Measurements from ENCODE around the gene NRXN3. TPM values are rescaled to one million over a fixed set of nuclear protein-coding genes. Genes with fewer than 3 reads are reported as not detected.

NRXN3 gene
- polyA plus RNA-seq, 1 experiment, result 1.1 TPM

DNA sequence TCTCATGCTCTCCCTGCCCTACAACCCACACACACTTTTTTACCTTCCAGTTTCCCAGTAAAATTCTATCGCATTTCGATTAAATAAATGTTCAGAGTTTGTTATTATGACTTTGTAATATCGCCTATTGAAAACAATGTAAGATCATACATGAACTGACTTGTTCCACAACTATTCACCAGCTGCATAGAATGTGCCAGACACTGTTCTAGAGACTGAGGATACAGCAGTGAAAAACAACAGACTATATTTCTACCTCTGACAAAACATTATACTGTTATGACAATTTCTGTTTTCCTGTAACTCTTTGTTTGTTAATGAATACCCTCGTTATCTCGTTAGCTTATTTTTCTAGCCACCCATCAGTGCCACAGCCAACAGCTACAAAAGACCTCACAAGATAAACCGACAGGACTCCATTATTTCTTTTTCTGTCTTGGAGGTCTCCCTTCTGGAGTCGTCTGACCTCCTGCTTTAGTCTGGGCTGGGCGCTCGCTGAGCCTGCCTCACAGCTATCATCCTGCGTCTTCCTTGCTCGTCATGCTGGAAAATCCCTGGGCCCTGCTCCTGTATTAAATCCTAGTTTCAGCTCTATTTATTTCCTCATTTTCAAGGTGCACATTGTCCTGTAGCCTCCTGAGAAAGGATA, 1542.3 kb downstream of the NRXN3 start:
- Histone ChIP-seq H3K9me3 (ENCODE audit: control insufficient read depth, insufficient read depth, low read length) (no peaks in the 10 kb centered on the region), H3K27ac (ENCODE audit: low read depth, low read length) (no peak overlapping the region), H3K27me3 (ENCODE audit: control insufficient read depth, insufficient read depth, low read length) (no peaks in the 10 kb centered on the region), H3K4me3 (ENCODE audit: low read depth, low read length) (no peak overlapping the region)
- ChIA-PET CTCF (interaction anchor here (0.6 to 0.7 kb wide), 2 partner anchors 753 to 1451 kb away, joined by 3 to 5 read pairs; no protein-coding TSS in a partner anchor), POLR2A (no interaction called here)
- TF ChIP-seq, protein P1, sequence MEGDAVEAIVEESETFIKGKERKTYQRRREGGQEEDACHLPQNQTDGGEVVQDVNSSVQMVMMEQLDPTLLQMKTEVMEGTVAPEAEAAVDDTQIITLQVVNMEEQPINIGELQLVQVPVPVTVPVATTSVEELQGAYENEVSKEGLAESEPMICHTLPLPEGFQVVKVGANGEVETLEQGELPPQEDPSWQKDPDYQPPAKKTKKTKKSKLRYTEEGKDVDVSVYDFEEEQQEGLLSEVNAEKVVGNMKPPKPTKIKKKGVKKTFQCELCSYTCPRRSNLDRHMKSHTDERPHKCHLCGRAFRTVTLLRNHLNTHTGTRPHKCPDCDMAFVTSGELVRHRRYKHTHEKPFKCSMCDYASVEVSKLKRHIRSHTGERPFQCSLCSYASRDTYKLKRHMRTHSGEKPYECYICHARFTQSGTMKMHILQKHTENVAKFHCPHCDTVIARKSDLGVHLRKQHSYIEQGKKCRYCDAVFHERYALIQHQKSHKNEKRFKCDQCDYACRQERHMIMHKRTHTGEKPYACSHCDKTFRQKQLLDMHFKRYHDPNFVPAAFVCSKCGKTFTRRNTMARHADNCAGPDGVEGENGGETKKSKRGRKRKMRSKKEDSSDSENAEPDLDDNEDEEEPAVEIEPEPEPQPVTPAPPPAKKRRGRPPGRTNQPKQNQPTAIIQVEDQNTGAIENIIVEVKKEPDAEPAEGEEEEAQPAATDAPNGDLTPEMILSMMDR (IDR thresholded peaks at IDR 0.05; ENCODE audit: low read depth, low read length), result no peak
- DNase-seq (ENCODE audit: low read depth, low spot score), result no peak

DNA sequence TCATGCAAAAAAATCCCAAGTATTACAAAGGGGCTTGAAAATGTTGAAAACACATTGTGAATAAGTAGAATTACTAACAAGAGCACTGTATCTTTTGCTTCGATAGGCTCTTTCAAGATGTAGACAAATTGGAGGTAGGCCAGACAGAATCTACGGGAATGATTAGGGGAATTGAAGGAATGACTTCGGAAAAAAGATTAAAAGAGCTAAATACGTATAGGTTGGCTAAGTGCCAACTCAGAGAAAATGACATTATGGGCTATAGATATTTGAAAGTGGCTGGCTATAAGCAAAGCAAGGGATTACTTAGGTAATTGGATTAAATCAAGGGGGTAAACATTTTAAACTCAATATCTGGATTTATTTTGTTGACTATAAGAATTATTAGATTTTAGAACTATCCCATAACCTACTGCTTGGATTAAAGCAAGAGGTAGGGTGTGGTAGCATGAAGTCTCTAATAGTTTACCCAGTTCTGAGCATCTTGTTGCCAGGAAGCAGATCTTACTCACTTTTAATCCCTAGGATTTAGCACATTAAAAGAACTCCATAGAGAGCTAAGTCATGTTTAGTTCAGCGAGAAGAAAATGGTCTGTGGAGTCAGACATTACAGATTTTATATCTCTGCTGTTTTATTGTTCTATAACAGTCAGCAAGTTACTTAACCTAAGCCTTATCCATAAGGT, 1551.4 kb downstream of the NRXN3 start:
- Histone ChIP-seq H3K27me3 (ENCODE audit: control insufficient read depth, insufficient read depth, low read length) (no peaks in the 10 kb centered on the region), H3K9me3 (ENCODE audit: control insufficient read depth, insufficient read depth, low read length) (no peaks in the 10 kb centered on the region), H3K27ac (ENCODE audit: low read depth, low read length) (no peak overlapping the region), H3K4me3 (ENCODE audit: low read depth, low read length) (no peak overlapping the region)
- no peak for DNase-seq (ENCODE audit: low read depth, low spot score)
- POLR2A ChIA-PET, result interaction anchor here (0.6 kb wide), 1 partner anchor 18 kb away, joined by 9 read pairs; no protein-coding TSS in a partner anchor
- CTCF ChIA-PET, result no interaction called here
- TF ChIP-seq, protein P1 (IDR thresholded peaks at IDR 0.05; ENCODE audit: low read depth, low read length), result no peak

DNA sequence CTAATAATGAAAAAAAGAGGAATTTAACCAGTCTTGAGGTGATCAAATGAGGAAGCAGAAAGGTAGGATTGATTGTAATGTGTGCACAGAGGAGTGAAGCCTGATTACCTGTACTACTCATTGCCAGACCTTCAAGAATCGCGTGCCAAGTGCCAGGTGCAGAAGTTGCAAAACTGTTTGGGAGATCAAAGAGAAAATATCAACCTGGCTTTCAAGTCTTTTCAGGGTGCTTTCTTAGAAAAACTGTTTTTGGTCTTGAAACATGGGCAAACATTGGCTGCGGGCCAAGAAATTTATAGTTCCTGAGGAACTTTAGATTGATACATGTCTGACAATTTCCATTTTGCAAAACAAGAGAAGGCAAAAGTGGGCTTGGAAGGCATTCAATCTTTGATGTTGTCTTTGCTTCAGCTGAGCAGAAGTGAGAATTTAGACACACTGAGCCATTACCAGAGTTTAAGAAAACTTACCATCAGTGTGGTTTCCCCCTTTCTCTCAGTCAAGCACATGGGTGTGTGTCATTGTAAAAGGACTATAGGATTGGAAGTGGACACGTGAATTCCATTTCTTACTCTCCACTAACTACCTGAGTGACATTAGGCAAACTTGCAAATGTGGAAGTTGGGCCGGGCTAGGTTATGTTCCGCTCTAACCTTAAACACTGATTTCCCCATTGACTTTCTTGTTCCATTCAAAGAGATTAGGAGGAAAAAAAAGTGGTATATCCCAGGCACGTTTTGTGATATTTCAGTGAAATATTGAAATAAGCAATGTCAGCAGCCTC, 1555.0 kb downstream of the NRXN3 start:
- Histone ChIP-seq H3K27me3 (ENCODE audit: control insufficient read depth, insufficient read depth, low read length) (no peaks in the 10 kb centered on the region), H3K9me3 (ENCODE audit: control insufficient read depth, insufficient read depth, low read length) (no peaks in the 10 kb centered on the region; the same call in 1 of the 2 replicates), H3K27ac (ENCODE audit: low read depth, low read length) (no peak overlapping the region), H3K4me3 (ENCODE audit: low read depth, low read length) (no peak overlapping the region)
- ChIA-PET CTCF (no interaction called here), POLR2A (no interaction called here)
- DNase-seq (ENCODE audit: low read depth, low spot score), result no peak
- TF ChIP-seq, protein P1 (IDR thresholded peaks at IDR 0.05; ENCODE audit: low read depth, low read length), result no peak

DNA sequence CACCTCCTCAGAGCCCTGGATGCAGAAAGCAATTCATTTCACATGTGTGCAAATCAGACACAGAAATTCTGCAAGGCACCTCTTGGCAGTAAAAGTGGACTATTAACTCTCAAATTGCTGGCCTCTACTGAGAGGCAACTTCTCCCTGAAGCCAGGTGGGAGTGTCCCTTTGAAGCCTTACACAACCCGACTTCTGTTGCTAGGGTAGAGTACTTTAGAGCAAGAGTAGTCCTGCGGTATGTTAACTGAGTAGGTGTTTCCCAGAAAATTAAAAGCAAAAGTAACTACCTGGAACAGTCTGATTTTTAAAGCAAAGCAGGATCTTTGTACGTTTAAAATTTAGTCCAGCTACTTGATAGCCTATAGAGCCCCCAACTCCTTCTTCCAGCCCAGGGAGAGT, 1557.7 kb downstream of the NRXN3 start:
- TF ChIP-seq, protein P1 (IDR thresholded peaks at IDR 0.05; ENCODE audit: low read depth, low read length), result no peak
- ChIA-PET CTCF (no interaction called here), POLR2A (no interaction called here)
- Histone ChIP-seq H3K27me3 (ENCODE audit: control insufficient read depth, insufficient read depth, low read length) (no peaks in the 10 kb centered on the region), H3K9me3 (ENCODE audit: control insufficient read depth, insufficient read depth, low read length) (no peaks in the 10 kb centered on the region; the same call in 1 of the 2 replicates), H3K27ac (ENCODE audit: low read depth, low read length) (no peak overlapping the region), H3K4me3 (ENCODE audit: low read depth, low read length) (no peak overlapping the region)
- no peak for DNase-seq (ENCODE audit: low read depth, low spot score)

Measured in AG04450 (cell line).